ENCODE data around the gene MGST2.

Gene MGST2

DNA sequence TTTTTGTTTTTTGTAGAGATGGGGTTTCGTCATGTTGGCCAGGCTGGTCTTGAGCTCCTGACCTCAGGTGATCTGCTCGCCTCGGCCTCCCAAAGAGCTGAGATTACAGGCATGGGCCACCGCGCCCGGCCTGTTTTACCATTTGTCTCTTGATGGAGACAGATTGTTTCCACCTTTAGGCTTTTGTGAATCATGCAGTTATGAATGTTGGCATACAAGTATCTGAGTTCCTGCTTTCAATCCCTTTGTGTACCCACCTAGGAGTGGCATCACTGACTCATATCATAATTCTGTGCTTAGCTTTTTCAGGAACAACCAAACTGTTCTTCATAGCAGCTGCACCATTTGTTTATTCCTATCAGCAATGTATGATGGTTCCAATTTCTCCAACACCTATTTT lies 20.2 kb upstream of the MGST2 start:
- DNase-seq = no peak

DNA sequence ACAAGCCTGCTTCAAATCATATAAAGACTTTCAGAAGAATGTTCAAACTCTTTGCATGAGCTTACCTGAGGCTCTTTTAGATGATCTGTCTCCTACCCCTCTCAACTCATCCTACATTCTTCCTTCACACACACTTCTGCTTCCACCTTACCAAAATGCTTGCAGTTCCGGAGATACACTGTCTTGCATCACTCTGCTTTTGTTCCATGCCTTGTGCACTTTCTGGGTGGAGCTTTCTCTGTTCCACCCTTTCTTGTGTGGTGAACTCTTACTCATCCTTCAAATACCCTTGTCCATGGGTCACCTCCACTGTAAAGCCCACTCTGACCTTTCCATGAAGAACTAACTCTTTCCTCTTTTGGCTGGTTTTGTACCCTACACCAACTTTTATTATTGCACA lies 18.4 kb upstream of the MGST2 start:
- DNase-seq = no peak

DNA sequence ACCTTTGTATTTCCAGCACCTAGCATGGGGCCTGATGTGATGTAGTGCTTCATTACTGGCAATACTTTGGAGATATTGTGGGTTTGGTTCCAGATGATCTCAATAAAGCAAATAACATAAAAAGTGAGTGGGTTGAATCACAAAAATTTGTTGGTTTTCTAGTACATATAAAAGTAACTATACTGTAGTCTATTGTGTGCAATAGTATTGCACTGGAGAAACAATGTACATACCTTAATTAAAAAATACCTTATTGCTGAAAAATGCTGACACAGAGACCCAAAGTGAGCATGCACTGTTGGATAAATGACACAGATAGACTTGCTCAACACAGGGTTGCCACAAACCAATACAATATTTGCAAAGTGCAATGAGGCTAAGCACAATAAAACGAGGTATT lies 17.7 kb upstream of the MGST2 start:
- no peak for DNase-seq

DNA sequence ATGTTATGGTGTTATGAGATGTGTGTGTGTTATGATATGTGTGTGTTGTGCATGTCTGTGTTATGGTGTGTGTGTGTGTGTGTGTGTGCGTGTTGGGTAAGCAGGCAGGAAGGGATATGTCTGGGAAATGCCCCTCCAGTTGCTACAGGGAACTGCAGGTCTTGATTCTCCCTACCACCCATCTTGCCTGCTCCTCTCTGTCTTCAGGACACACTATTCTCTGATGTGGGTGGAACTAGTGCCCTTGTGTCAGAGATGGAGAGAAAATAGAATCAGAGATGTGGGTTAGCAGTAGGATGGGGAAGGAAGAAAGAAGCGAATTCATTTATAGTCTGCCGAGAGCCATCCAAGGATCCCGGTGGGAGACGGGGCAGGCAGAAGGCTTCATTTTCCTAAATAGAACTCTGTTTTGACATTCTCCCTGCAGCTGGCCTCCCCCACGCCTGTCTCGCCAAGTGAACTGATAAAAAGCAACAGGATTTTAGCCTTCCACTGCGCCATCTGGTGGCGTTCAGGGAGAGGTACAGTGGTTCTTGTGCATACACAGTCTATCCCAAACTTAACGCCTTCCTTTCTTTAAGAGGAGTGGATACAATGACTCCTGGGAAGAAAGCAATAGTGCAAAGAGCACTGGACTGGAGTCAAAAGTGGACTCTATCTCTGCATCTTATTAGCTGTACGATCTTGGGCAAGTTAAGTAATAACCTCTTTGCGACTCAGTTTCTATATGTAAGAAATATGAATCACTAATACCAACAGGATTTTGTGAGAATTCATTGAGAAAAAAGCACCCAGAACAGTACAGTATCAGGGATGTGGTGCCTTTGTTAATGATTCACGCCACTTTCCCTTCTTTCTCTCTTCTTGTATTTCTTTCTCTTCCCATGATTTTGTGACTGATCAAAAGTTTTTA lies 14.1 kb upstream of the MGST2 start:
- peak; percentile 82 for DNase-seq

DNA sequence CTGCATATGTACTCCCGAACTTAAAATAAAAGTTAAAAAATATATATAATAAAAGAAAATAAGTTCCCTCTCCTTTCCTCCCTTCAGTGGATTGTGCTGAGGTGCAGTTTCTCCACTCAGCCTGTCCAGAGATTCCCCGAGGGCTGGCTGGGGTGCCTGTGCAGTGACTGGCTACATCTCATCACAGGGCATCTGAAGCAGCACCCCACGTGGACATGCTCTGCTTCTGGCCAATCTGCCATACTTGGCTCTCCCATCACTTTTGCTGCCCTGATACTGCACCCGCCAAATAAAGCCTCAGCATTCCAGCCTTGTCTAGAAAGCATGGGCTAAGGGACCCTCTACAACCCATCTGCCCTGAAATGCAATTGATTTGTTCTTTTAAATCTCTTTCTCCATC lies 11.1 kb upstream of the MGST2 start:
- DNase-seq = no peak

DNA sequence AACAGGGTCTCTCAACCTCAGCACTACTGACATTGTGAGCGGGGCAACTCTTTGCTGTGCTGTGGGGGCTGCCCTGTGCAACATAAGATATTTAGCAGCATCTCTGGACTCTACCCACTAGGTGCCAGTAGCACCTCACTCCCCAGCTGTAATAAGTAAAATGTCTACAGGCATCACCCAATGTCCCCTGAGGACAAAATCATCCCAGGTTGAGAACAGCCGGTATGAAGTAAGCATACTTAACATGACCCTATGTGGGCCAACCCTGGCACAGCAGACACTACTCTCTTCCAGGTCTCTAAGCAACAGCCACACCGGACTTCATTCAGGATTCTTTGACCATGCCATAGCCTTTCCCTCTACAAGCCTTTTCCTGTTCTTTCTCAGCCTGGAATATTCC lies 10.5 kb upstream of the MGST2 start:
- no peak for DNase-seq

DNA sequence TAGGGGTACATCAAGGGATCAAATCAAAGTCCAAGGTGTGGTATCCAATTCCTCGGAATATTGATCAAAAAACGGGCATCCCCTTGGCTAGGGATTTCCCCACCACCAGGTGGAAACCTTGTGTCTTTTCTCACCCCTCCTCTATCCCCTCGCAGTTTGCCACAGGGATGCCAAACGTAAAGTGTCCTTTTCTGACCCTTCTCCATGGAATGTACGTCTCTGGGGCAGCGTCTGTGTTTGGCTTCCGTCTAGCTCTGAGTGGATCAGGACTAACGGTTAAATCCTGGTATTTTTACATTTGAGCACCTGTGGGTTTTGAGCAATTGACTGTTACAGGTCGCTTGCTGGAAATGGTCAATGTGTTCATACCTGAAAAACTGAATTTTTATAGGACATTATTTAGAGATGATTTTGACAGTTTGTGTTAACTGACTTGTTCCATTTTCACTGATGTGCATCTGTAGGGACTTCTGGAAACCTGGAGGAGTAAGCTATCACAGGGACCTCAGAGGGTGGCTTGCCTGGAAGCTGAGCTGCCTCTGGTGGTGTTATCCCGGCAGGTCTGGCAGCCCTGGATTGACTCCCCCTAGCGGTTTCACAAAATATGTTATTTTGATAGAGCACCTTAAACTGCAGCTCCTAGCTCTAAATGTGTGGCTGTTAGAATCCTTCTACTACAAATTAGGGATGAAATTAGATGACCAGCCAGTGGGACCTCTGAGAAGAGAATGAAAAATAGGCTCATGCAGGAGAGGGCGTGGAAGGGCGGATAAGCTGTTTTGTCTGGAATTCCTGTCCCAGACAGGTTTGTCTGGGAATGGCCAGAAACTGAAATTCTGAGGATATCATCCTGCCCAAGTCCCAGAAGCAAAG lies 8.8 kb upstream of the MGST2 start:
- DNase-seq = peak; percentile 75

DNA sequence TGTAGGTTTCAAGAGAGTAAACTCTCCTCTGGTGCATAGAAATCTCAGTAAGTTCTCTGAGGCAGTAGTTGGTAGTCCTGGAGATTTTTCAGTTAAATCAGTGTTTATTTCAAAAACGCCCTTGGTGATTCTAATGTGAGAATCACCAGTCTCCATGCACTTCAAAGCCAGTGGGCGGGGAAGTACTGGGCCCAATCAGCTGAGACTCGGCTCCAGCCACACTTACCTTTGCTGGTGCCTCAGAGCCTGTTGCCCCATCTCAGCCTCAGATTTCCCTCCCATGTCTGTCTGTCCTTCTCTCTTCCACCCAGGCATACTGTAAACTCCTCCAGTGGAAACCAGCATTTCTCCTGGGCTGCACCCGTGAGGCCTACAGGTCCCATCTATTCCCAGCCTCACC lies 7.4 kb upstream of the MGST2 start:
- DNase-seq = no peak

DNA sequence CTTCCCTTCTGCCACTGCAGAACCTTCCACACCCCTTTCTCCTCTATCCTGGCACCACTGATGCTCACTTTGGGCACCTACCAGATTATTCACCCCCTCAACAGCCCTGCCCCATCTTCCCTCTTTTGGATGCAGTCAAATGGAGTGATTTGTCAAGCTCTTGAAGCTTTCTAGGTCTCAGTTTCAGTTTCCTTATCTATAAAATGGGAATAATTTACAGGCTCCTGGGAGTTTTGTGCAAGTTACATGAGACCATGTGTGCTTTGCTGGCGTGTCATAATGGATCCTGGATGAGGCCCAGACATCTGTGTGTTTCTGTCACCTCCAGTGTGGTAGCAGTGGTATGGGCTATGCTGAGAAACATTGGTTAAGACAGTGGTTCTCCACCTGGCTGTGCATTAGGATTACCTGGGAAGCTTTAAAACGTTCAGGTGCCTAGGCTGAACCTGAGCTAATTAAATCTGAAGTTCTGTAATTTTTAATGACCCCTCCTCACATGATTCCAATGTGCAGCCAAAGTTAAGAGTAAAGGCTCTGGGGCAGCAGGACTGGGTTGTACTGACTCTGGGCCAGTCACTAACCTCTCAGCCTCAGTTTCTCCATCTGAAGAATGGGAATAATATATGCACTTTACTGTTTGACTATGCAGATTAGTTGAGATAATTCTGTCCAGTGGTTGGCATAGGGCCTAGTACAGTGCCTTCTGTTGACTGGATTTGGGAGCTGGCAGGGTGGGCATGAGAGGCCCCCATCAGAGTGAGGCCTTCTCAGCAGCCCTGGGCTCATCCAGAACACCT lies 6.8 kb upstream of the MGST2 start:
- peak; percentile 55 for DNase-seq

DNA sequence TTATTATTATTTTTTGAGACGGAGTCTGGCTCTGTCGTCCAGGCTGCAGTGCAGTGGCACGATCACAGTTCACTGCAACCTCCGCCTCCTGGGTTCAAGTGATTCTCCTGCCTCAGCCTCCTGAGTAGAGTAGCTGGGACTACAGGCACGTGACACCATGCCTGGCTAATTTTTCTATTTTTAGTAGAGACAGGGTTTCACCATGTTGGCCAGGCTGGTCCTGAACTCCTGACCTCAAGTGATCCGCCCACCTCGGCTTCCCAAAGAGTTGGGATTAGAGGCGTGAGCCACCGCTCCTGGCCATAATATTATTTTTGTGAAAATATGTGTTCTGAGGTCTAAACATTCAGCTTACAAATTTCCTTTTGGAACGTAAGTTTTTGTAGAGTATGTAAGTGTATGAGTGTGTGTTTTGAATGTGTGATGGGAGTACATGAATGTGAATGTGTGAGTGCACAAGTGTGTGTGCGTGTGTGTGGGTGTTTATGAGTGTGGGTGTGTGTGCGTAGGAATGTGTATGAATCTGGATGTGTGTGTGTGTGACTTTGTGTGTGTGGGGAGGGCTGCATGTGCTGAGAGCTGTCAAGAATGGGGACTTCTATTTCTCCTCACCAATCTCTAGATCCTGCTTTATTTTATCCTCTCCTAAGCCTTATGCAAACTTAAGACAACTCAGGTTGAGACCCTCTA lies 5.7 kb upstream of the MGST2 start:
- DNase-seq = no peak

DNA sequence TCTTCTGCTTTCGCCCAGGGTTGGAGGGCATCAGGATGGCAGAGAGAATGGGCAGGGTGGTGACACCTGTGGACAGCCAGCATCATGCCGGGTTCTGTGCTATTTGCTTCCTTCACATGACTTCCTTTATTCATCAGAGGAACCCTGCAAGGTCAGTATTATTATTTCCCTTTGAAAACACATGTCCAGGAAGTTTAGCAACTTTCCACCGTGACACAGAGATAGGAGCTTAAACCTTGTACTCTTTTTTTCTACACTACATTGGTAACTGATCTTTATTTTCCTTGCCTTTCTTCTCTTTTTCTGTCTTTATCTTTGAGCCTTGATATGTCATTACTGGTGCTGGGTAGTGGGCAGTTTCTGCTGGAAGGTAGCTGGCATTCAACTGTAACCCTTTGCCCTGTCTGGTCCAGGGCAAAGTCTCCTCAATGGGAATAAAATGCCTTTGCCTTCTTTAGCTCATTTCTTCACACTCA lies 5.0 kb upstream of the MGST2 start:
- peak; percentile 49 for DNase-seq

DNA sequence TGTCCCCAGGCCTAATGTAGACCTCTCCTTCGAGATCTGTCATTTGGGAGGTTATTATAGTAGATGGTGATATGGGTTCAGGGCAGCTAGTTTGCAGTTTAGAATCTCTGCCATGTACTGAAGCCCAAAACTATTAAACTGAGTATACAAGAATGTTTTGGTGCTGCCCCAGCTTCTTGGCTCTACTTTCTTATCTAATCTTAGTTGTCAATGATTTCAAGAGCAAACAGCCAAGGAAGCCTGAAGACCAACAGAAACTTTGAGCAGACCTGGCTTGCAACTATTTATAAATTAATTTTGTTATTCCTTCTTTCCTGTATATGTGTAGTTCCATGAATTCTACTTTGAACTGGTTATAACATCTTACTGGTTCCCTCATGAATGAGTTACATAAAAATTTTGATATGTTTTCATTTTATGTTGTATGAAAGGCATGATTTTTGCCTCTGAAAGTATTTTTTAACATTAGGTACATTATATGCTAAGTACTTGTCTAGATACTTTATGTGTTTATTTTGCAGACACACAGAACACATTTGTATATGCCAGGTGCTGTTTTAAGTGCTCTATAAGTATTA lies 2.0 kb upstream of the MGST2 start:
- DNase-seq = no peak

DNA sequence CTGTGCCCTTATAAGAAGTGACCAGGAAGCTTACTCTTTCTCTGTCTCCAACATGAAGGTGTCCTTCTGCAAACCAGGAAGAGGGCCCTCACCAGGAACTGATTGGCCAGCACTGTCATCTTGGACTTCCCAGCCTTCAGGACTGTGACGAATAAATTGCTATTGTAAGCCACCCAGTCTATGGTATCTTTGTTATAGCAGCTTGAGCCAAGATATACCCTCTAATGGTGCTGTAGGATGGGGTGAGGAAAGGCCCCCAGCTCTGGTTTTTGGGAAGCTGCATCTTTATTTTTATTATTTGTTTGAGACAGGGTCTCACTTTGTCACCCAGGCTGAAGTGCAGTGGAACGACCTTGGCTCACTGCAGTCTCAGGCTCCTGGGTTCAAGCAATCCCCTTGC lies 1.2 kb upstream of the MGST2 start:
- no peak for DNase-seq

DNA sequence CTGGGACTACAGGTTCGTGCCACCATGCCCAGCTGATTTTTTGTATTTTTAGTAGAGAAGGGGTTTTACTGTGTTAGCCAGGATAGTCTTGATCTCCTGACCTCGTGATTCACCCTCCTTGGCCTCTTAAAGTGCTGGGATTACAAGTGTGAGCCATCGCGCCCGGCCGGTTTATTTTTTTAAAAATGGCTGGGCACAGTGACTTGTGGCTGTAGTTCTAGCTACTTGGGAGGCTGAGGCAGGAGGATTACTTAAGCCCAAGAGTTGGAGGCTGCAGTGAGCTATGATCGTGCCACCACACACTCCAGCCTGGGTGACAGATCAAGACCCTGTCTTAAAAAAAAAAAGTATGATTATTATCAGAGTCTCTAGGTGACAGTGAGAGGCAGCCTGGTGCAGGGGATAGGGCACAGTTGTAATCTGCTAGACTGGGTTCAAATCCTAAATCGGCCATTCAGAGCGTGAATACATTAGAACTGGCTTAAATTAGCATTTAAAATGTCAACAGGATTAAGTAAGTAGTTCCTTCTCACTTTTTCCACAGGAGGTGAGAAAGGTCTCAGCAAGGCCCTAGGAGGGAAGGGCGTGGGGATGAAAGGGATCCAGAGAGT lies 435 bp upstream of the MGST2 start:
- DNase-seq = no peak

DNA sequence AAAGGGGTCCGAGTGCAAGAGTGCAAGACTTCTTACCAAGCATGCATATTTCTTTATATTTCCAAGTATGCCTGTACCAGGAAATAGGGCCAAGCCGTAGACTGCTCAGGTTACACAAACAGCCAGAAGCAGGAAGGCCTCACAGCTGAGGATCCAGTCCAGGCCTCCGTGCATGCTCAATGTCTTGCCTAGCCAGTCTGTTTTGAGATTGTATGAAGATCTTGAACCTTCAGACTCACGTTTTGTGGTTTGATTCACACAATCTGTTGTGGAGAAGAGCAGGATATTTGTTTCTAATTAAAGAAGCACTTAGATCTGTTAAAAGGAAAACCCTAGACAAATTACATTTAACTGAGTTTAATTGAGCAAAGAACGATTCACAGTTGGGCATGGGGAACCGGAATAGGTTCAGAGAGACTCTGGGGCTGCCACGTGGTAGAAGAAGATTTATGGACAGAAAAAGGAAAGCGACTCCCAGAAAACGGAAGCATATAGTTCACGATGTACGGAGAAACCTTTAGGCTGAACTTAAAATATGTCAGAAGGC lies 1.2 kb downstream of the MGST2 start:
- peak; percentile 72 for DNase-seq

DNA sequence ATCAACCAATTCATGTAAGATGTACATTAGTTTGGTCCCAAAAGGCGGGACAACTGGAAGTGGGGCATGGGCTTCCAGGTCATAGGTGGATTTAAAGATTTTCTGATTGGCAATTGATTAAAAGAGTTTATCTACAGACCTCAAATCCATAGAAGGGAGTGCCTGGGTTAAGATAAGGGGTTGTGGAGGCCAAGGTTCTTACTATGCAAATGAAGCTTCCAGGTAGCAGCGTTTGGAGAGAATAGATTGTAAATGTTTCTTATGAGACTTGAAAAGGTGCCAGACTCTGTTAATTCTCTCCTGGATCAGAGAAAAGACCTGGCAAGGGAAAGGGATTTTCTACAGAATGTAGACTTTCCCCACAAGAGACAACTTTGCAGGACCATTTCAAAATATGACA lies 2.4 kb downstream of the MGST2 start:
- no peak for DNase-seq

DNA sequence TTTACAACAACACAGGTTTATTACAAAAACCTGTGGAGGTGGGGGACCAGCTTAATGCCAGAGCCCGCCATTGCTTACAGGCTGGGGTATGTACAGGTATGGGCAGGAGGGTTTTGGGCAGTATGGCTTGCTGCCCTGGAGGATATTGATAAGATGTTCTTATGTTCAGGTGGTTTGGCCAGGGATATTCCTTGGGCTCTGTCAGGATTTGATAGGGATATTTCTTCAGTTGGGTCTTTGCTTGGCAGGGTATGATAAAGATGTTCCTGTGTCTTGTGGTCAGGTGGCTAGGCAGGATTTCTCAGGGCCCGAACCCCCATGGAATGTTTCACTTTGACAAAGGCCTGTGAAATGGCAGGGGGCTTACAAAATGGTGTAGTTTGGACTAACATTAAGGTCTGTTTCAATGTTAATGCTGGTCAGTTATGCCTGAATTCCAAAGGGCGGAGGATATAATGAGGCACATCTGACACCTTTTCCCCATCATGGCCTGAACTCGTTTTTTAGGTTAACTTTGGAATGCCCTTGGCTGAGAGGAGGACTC lies 3.1 kb downstream of the MGST2 start:
- DNase-seq = no peak

DNA sequence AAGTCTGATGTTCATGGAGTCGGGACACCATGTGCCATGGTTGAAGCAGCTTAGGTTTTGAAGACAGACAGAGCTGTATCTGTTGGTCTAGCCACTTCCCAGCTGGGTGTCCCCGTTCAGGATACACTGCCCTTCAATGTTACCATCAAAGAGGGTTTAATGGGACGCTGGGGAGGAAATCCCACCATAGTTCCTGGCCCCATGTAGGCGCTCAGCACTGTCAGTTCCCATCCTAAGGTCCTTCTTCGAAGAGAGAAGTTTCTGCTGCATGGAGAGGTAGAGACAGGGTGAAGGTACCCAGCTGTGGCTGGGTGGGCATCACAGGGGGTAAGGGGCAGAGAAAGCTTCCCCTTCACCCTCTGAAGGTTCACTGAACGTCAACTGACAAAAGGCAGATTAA lies 3.7 kb downstream of the MGST2 start:
- no peak for DNase-seq

DNA sequence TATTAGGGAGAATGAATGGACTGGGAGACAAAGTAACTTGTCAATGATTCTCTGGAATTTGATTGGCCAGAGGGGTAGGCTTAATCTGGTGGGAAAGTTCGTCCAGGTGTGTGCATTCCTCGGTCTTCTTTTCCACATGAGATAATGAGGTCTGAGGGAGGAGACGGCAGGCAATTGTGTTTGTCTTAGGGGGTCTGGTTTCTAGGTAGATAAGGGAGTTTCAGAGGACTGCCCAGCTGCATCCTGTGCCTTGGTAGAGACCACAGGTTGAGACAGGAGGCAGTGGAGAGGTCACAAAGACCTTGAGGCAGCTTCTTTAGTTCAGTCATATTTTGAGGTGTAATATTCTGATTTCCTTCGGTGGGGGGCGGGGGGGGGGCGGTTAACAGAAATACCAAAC lies 4.3 kb downstream of the MGST2 start:
- DNase-seq = no peak

DNA sequence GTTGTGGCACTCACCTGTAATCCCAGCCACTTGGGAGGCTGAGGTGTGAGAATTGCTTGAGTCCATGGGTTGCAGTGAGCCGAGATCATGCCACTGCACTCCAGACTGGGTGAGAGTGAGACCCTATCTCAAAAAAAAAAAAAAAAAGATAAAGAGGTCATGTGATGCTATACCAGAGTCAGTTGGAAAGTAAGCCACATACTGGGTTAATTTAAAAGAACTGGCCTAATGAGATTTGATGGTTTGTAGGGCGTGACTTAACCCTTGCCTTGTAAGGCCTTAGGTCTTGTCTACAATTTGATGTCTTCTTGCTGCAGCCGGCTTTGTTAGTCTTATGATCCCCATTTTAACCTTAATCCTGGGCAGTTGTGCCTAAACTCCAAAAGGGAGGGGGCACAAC lies 5.2 kb downstream of the MGST2 start:
- no peak for DNase-seq

DNA sequence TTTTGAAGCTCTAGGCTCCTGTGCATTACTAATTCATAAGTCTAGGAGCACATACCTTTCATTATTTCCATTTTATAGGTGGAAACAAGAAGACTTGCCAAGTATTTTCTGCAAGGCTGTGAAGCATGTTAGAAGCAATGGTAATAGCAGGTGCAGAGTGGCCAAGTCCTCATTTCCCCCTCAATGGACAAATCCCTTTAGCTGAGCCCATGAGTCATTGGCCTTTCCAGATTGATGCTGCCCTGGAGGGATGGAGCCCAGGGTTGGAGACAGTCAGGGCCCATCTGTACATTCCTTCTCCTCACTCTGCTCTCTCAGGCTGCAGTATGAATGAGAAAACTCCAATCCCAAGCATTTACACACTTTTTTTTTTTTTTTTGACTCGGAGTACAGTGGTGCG lies 6.6 kb downstream of the MGST2 start:
- DNase-seq = no peak

All from suppressor macrophage treated with lipopolysaccharide for 4 hours (primary cell).